SKM-1 treated with dmso at 0.1 percent for 144 hours (cell line): ENCODE results near the gene IMP3.
A peak's percentile ranks its signal among the peaks of the same experiment; 100 is the strongest.

ENCODE experiments used
- DNase-seq: peaks from one replicate; lab custom pipeline; 2025; ENCODE audit not compliant: unreplicated experiment; lab: John Stamatoyannopoulos, UW

The IMP3 gene

DNA sequence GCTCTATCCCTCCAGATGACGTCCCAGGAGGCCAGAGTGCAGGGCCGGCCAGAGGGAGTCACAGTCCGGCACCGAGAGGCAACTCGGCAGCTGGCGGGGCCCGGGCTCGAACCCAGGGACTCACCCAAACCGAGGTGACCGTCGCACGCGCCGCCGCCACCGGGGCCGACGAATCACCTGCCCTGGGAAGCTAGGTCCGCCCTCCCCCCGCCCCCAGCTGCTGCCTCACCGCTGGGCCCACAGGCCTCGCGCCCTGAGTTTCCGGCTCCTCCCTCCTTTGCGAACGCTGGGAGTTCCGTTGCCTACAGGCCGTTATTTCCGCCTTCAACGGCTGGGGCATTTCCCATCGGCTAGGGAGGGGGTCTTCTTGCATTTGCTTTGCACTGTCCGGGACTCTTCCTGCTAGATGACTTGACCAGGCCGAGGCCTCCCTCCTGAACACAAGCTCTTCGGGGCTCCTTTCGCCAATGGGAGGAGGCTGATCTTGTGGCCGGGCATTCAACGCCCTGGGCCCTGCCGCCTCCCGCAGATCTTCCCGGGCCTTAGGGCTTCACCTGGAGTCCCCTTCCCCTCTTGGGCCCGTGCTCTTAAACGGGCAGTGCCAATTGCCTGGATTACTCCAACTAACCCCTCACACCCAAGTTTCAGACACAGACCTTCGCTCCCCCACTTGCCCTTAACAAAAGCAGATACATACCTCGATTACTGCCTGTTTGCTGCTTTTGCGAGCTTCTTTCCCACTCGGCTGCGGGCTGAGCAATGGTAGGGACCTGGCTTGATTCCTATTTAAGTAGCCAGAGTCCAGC, 14.3 kb downstream of the IMP3 start, which contains the start of gene SNUPN:
TSS of gene SNUPN (minus strand) at position 184 of the 806 bp plus-strand sequence. CDS start 4,674 bp downstream, outside the sequence.
- peak; percentile 93 for DNase-seq

DNA sequence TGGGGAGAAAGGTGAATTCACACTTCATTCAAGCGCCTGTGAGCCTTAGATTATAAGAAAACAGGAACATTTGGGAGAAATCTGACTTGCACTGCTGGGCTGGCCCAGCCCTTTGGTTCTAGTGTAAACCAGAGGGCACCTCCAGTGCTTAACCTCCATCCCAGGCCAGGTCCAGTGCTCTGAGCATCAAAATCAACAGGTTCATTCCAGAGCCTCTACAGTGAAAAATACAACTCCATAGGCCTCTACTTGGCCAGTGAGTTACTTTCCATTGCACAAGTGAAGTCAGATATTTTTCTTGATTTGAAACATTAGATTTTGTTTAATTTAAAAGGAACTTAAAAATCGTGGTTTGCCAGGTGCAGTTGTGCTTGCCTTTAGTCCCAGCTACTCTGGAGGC, 17.5 kb downstream of the IMP3 start:
- no peak for DNase-seq

DNA sequence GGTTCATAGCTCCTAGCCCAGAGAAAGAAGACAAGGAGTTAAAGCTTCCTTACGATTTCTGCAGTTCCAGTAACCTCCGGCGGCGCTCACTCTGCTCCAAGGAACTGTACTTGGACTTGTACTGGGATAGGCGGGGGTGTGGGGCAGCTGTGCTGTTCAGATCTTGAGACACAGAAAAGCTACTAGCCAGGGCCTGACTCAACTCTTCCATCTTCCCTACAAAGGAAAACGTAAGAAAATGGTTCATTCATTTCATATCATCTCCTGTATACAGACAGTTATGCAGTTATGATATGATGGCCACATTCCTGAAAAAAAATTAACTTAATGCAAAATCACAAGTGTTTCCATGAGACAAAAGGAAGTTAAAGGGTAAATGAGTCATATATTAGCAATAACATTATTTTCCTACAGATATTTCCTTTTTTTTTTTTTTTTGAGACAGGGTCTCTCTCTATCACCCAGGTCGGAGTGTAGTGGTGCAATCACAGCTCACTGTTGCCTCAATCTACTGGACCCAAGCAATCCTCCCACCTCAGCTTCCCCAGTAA, 19.1 kb downstream of the IMP3 start:
- DNase-seq = no peak

DNA sequence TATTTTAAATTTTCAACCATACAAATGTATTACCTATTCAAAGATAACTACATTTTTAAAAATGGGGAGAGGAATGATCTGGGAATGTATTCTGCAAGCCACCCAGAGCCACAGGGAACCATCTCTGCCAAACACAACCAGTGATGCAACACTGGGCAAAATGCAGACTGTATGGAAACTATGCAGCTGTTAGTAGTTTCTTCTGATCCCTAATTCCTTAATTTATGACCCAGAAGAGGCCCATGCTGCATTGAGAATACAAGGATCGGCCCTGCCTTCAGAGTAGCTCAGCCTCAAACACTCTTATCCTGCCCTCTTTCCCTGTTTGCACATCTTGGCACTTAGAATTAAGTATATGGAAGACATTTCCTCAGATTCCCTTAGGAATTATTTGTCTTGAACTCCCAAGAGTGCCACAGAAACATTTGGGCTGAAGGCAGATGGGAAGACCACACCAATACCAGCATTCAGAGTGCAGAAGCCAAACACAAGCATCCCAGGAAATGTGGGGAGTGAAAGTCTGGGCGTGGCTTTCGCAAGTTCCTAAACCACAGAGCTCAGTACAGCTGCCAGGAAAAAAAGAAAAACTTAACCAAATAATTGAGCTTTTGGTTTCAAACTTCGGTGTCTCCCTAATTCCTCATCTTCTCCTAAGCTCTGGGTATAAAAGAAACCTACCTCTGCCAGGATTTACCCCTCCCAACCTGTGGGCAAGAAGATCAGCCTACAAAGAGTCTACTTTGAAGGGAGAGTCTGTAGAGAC, 19.8 kb downstream of the IMP3 start:
- DNase-seq = peak; percentile 15

DNA sequence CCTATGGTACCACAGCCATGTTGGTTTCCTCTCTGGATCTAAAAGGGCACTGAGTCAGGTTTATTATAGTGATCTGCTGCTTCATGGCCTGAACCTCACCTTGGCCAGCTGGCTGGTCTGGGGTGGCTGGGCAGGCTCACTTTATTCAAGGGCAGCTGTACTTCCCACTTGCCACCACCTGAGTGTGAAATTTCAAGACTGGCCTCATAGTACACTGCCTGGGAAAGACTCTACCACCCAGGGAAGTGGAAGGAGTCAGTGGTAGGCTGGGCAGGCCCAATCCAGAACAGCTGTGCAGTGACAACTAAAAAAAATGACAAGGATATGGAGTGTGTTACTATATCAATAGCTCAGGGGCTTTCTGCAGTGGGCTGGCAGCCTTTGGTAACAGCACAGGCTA, 23.3 kb downstream of the IMP3 start:
- DNase-seq = no peak

DNA sequence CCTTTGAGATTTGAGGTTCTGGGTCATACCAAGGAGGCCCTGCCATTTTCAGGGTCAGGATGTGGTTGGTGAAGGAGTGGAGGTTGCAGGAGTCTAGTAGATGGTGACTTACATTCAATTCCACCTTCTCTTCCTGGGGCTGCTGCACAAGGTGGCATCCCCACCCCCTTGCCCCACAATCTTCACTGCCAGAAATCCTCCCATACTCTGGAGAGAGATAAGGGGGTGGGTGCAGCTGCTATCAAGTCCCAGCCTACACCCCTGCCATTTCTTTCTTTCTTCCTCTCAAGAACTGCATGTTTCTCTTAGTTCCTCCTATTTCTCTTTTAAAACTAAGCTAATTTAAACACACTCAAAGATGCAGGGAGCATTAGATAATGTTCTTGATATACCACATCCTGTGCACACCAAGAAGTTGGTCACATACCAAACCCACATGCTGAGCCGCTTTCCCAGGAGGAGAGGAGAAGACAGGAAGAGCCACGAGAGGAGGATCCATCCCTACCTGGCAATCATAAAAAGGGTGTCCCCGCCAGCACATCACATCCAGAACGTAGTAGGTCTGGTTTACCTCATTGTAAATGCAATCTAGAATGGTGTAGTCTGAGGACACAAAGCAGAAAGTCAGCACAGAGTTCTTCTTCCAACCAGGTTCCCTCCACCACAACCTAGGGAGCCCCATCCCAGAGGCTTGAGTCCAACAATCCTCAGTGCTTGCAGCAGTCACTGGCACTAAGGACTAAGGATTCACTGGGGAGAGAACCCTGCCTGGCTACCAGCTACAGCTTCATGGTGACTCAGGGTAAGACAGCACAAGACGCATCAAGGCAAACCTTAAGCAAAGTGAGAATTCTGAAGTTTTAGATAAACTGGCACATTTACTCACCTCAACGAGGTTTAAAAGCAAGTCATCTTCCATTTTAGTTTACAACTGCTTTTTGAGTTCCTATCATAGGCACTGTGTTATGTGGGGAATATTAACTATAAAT, 33.0 kb downstream of the IMP3 start:
- DNase-seq = no peak

DNA sequence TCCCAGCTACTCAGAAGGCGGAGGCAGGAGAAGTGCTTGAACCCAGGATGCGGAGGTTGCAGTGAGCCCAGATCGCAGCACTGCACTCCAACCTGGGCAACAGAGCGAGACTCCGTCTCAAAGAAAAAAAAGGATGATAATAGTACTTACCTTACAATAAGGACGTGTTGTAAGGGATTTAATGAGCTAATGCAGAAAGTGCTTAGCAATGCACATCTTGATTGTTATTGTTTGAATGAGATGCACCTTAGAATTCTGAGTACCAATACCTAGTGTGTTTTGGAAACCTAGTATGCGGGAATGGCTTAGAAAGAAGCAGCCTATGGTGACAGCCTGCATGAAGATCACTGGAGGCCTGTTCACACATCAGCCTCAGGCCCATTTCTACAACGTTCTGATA, 34.0 kb downstream of the IMP3 start:
- DNase-seq = no peak

DNA sequence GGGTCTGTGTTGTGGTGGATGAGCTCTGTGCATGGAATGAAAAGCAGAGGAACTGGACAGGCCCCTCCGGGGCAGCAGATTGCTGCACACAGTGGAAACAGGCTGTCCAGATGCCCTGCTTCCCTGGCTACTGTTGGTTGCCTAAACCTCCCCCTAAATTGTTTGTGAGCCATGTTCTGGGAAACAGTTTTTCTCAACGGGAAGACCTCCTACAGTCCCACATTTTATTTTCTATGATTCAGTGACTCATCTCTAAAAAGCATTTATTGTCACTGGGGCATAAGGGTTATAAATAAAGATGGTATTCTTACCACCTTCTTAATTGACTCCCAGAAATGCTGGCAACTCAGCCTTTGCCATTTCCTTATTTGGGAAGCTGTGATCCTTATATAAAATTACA, 40.6 kb downstream of the IMP3 start:
- no peak for DNase-seq

DNA sequence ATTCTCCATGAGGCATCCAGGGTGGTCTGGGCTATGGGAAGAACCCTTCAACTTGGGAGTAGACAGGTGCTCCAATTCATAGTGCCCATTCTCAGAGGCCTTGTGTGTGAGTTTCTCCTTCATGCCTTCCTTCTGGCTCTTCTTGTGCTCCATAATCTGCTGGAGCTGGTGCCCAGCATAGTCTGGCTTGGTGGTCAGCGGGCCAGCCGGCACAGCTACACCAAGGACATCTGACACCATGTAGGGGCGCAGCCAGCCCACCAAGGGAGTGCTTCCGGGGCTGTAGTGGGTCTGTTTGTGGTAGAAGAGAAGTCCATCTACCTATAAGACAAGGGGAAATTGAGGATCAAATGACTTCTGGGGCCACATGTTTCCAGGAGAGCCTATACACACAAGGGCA, 41.7 kb downstream of the IMP3 start:
- no peak for DNase-seq

DNA sequence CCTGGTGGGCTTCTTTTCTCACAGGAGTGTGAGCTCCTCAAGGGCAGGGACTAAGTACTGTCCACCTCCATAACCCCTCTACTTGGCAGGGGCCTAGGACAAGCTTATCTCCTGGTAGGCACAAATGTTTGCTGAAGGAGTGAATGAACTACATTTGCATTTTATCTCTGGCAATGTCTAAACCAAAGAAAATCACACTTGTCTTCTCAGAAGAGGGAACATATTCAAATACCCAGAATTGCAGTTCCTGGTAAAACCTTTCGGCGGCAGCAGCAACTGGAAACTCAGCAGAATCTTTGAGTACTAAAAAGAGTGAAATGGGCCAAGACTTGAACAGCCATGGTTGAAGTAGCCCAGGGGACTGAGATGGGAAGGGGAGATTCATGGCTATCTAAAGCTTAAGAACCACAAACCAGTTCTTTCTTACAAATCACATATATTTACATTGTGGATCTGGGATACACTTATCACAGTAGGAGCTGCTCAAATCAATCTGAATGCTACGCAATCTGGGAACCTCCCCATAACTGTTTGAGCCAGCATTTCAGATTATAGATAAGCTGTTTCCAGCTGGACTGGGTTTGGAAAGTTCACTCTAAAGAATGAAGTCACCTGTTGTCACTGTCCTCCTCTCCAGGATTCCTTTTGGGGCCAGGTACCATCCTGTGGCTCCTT, 42.2 kb downstream of the IMP3 start:
- DNase-seq = peak; percentile 23

DNA sequence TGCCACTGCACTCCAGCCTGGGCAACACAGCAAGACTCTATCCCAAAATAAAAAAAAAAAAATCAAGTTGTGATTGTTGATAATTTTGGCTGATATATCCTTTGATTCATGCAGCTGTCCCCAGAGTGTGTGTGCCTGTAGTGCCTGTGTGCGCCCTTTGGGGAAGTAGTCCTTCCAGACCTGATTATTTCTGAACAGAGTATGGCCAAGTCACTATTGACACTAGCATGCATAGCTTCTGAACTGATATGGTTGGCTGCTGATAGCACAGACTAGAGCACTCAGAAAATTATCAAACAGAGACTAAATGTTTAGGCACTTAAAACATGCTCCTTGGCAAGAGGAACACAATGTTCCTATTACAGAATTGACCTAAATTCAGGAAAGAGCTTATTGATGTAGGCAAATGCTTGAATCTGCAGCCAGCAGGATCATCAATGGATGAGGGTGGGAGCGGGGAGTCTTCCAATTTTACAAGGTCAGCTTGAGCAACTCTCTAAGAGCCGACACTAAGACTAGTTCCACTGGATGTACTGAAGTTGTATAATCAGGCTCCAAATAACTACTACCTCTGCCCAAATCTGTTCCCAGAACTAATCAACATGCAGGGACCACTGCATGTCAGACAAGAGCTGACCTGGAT, 43.2 kb downstream of the IMP3 start:
- no peak for DNase-seq

DNA sequence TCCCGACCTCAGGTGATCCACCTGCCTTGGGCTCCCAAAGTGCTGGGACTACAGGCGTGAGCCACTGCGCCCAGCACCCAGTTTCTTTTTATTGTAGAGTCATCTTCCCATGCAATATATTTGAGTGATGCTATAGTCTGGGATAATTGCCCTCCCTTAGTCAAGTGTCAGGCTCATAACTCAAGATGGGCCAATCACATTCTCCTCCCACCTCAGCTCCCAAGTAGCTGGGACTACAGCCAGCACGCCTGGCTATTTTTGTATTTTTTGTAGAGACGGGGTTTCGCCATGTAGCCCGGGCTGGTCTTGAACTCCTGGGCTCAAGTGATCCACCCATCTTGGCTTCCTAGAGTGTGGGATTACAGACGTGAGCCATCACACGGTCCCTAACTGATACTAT, 45.7 kb downstream of the IMP3 start:
- DNase-seq = no peak

DNA sequence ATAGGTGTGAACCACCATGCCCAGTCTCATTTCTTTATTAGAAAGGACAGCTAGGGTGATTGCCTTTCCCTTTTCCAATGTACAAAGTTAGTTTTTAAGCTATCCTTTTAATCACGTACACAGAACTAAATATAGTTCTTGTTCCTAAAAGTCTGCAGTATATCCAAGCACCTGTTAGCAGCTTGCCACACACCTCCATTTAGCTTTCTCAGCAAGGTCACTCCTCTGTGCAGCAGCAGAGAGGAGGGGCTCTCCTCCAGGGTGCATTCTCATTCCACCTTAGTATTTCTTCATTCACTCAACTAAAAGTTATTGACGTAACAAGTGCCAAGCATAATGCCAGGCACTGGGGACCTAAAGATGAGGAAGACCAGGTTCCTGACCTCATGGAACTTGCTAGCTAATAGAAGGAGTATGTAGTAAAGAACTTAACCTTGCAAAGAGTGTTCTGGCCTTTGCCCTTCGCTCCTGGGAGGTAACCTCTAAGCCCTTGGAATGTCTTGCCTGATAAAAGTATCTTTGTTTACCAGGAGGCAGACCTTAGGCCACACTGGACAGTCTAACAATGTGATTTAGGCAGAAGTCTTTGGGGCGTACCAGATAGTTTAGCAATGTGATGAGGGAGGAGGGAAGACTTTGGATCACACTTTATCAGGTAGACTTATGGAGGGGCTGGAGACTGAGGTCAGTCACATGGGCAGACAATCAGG, 48.2 kb downstream of the IMP3 start:
- DNase-seq = no peak

DNA sequence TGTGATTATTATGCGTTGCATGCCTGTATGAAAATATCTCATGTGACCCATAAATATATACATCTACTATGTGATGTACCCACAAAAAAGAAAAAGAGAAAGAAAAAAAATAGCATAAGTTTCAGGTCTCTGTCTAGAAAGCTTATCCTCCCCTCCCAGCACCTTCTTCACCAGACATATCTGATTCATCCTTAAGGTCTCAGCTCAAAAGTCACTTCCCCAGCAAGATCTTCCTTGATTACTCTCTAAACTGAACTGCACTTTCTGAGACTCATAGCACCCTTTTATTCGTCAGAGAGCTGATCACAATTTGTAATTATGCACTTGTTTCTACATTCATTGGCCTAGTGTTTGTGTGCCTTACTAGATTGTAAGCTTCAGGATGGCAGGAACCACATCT, 49.8 kb downstream of the IMP3 start:
- no peak for DNase-seq
